Ovary (tissue), 9 donors: ENCODE measurements around the gene PPP1R14C. TPM values are rescaled to one million over a fixed set of nuclear protein-coding genes. Genes with fewer than 3 reads are reported as not detected.

Source experiments
- DNase-seq, 5 donors: peaks; one replicate each; pipeline ENCODE4 v3.0.0-alpha.2; 2019 to 2020
- H3K27ac ChIP-seq, 2 donors: fragments of 200-600 bp; one replicate each; pipeline versions ENCODE4 v1.5.1 to v1.8.0; 2019 to 2022
- H3K27me3 ChIP-seq: fragments of 200-600 bp; one replicate; pipeline ENCODE4 v1.8.0; 2022
- H3K36me3 ChIP-seq: fragments of 200-600 bp; sonication (generic); one replicate; pipeline ENCODE4 v1.5.1; 2019
- H3K4me1 ChIP-seq: one replicate; pipeline ENCODE4 v1.8.1; 2013; ENCODE audit warnings: mild to moderate bottlenecking, moderate library complexity; ENCODE audit not compliant: insufficient read depth
- H3K4me3 ChIP-seq: fragments of 200-600 bp; sonication (generic); one replicate; pipeline ENCODE4 v1.5.1; 2017
- H3K9me3 ChIP-seq, 2 donors: fragments of 200-600 bp in 1 of 2; sonication (generic) in 1 of 2; one replicate each; pipeline versions ENCODE4 v1.5.1 to v1.8.1; 2013 to 2019; ENCODE audit warnings: mild to moderate bottlenecking in 1 of 2, moderate library complexity in 1 of 2
- CTCF ChIP-seq, 3 donors: fragments of 450-650 bp in 2 of 3; fragments of 200-600 bp in 1 of 3; IDR thresholded peaks; one replicate each; pipeline versions ENCODE4 v1.5.1 to v1.8.0; 2016 to 2022; ENCODE audit warnings: antibody characterized with exemption in 3 of 3, mild to moderate bottlenecking in 1 of 3
- EP300 ChIP-seq: sonication (generic); formaldehyde crosslinking; IDR thresholded peaks from one replicate; pipeline ENCODE4 v1.6.1; 2017; ENCODE audit warnings: antibody characterized with exemption
- POLR2A ChIP-seq: fragments of 450-650 bp; IDR thresholded peaks from one replicate; pipeline ENCODE4 v1.6.1; 2017; ENCODE audit warnings: antibody characterized with exemption, mild to moderate bottlenecking, moderate library complexity
- WGBS, 3 donors: extraction: QIAGEN DNeasy Blood & Tissue Kit in 1 of 3; methylation state at CpG; one replicate each; pipeline versions ENCODE4 v1.1.5 to v1.1.7; 2013 to 2017; 5-methylcytosine and 5-hydroxymethylcytosine counted together
- intact Hi-C, 4 donors: fragments of 100-400 bp; cut with DNase I; formaldehyde crosslinking; loops; one replicate each; pipeline versions ENCODE4 v1.11.0 to v1.15.1; 2022 to 2023
- polyA plus RNA-seq, 2 donors: library from polyadenylated mRNA; stranded (reverse); fragments of 200-250 nt in 1 of 2; fragments of 350-450 nt in 1 of 2; fragmentation: Illumina TruSeq in 1 of 2; extraction: RNeasy Lipid Tissue Mini Kit (QIAGEN cat#74804) in 1 of 2; gene quantifications; one replicate each; pipeline ENCODE4 v1.2.3, GENCODE V29; 2013 to 2014
- total RNA-seq, 7 donors: library from RNA; depleted of rRNA in 2 of 7; stranded (reverse); fragments of >200 nt in 2 of 7; fragmentation: NEBNext Ultra II Directional in 3 of 7; extraction: Animal tissue kit (Norgen Biotek cat#: 25700) in 3 of 7; gene quantifications; one replicate each; pipeline versions ENCODE4 v1.1.0 to v1.2.4, GENCODE V29; 2016 to 2023
- donor health status: DM: no; HTN: no; CAD: no; lungs with moderate emphysema.
- donor health status: DM: no; HTN: no; CAD: no.
- donor health status: Bipolar disorder and iron deficiency.
- donor health status: DM: yes; HTN: yes; CAD: no.
- donor health status: DM: no; HTN: no; CAD: no.
- donor health status: DM: yes; HTN: yes; CAD: no.

Gene PPP1R14C
- total and polyA plus RNA-seq, 9 donors: 0.12 to 8.6 (median 0.40) TPM; not detected in 2

DNA sequence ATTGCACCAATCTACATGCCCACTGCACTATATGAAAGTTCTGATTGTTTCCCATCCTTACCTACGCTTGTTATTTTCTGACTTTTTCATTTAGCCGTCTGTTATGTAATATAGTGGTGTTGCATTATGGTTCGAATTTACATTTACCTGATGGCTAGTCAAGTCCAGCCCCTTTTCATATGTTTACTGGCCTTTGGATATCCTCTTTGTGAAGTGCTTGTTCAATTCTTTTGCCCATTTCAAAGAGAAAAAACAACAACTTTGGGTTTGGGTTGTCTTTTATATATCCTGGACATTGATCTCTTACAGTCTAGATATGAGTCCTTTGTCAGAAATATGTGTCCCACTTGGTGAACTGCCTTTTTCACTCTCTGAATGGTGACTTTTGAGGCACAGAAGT is 21.1 kb downstream of the PPP1R14C start:
- no peaks in the 10 kb centered on the region for H3K27me3 ChIP-seq
- intact Hi-C loops: no loop called here
- no peaks in the 10 kb centered on the region for H3K4me1 ChIP-seq
- no peak overlapping the region for H3K27ac ChIP-seq
- H3K9me3 ChIP-seq: no peaks in the 10 kb centered on the region
- no peak for DNase-seq
- H3K36me3 ChIP-seq: no peaks in the 10 kb centered on the region
- TF ChIP-seq CTCF (IDR thresholded peaks at IDR 0.05) (no peak), POLR2A (no peak), EP300 (no peak)
- H3K4me3 ChIP-seq: no peak overlapping the region
- WGBS, 3 donors: 97 to 98% (median 98%) methylated on average over 3 of the region's 3 CpGs

- H3K4me3 ChIP-seq: no peak overlapping the region
- no peaks in the 10 kb centered on the region for H3K27me3 ChIP-seq
- TF ChIP-seq EP300: no peak
- no peak for TF ChIP-seq POLR2A
- no peak for TF ChIP-seq CTCF (IDR thresholded peaks at IDR 0.05)
- intact Hi-C loops: no loop called here
- no peak for DNase-seq
- H3K36me3 ChIP-seq: no peaks in the 10 kb centered on the region
- H3K4me1 ChIP-seq: no peaks in the 10 kb centered on the region
- no peaks in the 10 kb centered on the region for H3K9me3 ChIP-seq
- no peak overlapping the region for H3K27ac ChIP-seq
Observed at GRCh38 chr6:150165020-150165702, 22.3 kb downstream of the PPP1R14C start.

DNA sequence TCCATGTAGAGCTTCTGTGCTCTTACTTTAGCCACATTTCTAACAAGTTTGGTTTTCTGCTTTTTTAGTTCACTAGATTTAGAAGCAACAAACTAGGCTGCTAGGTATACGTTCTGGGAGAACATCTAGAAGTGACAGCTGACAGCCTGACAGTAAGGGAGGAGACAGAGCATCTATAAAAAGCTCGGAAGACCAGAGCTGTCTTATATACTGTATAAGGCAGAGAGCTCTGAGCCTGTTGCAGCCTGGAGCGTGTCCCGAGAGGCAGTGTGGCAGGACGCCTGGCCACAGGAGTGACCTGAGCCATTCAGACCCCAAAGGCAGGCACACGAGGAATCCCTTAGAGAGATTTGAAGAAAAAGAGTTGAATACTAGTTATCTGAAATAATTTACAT is 24.6 kb downstream of the PPP1R14C start:
- DNase-seq: no peak

DNA sequence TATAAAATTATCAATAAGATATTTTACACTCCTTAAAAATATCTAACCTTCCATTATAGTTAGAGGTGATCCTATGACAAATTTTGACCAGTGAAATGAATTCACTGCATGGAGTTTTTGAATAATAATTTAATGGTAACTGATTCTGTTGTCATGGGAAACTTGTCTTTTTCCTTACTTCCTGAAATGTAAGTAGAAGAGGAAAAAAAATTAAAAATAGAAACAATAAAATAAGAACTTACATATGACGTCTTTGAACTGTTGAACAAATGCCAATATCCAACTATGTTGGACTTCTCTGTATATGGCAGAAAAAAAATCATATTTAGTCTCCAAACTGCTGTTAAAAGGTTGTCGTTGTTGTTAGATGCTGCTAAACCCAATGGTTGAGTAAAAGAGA is 26.3 kb downstream of the PPP1R14C start:
- Histone ChIP-seq H3K27ac (no peak overlapping the region), H3K4me3 (no peak overlapping the region), H3K27me3 (no peaks in the 10 kb centered on the region), H3K9me3 (no peaks in the 10 kb centered on the region), H3K36me3 (no peaks in the 10 kb centered on the region), H3K4me1 (no peaks in the 10 kb centered on the region)
- DNase-seq: no peak
- intact Hi-C loops: no loop called here
- TF ChIP-seq EP300: no peak
- TF ChIP-seq POLR2A: no peak
- WGBS, 3 donors: 53 to 55% (median 53%) methylated on average over 2 of the region's 2 CpGs

More for the DNA sequence above, 24.6 kb downstream of the PPP1R14C start:
- H3K4me1 ChIP-seq: no peaks in the 10 kb centered on the region
- TF ChIP-seq CTCF (IDR thresholded peaks at IDR 0.05) (no peak), EP300 (no peak), POLR2A (no peak)
- intact Hi-C loops: no loop called here
- H3K36me3 ChIP-seq: no peaks in the 10 kb centered on the region
- no peak overlapping the region for H3K4me3 ChIP-seq
- WGBS, 3 donors: 77 to 81% (median 80%) methylated on average over 6 of the region's 6 CpGs
- no peak overlapping the region for H3K27ac ChIP-seq
- no peaks in the 10 kb centered on the region for H3K9me3 ChIP-seq
- no peaks in the 10 kb centered on the region for H3K27me3 ChIP-seq

DNA sequence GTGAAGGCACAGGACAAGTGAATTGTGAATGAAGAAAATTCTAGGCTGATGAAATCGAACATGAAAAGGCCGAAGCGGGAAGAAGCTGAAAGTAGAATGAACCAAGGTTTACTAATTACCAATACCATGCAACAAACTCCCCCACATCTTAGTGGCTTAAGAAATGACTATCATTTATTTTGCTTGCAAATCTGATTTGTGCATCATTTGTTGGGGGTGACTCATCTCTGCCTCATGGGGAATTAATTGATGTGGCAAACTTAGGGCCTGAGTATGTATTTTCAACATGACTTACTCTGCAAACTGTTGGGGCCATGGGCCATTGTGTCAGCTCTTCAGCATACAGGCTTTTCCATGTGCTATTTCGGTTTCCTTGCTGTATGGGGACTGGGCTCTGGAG is 26.8 kb downstream of the PPP1R14C start:
- Histone ChIP-seq H3K9me3 (no peaks in the 10 kb centered on the region), H3K36me3 (no peaks in the 10 kb centered on the region), H3K27me3 (no peaks in the 10 kb centered on the region), H3K27ac (no peak overlapping the region), H3K4me3 (no peak overlapping the region), H3K4me1 (no peaks in the 10 kb centered on the region)
- 70 to 93% (median 81%) methylated on average over 4 of the region's 4 CpGs for WGBS, 3 donors
- intact Hi-C loops: no loop called here
- TF ChIP-seq CTCF (IDR thresholded peaks at IDR 0.05): no peak
- TF ChIP-seq POLR2A: no peak
- no peak for TF ChIP-seq EP300
- DNase-seq: no peak
